Calu3 (cell line): ENCODE data around the gene MGAT5. TPM values are rescaled to one million over a fixed set of nuclear protein-coding genes. Genes with fewer than 3 reads are reported as not detected.
A peak's percentile ranks its signal among the peaks of the same experiment; 100 is the strongest.

Experiments
- BruUV-seq: library from RNA; stranded (reverse); fragments of 400-500 nt; replicated peaks from 2 replicates; lab custom pipeline; 2021; lab: Mats Ljungman, UMichigan
- CTCF ChIA-PET: fragments of 300-600 bp; sonication (Branson Sonifier 250); formaldehyde crosslinking; loops from one replicate; lab custom pipeline; 2022; ENCODE audit warnings: antibody characterized with exemption; lab: Charles Lee
- DNase-seq: peaks from one replicate; pipeline ENCODE4 v3.0.0; 2022
- H3K27ac Mint-ChIP-seq: one replicate; pipeline ENCODE4 v1.8.0; 2022; ENCODE audit warnings: mixed read lengths; ENCODE audit not compliant: unreplicated experiment
- H3K27me3 Mint-ChIP-seq: one replicate; pipeline ENCODE4 v1.8.0; 2022; ENCODE audit warnings: mixed read lengths; ENCODE audit not compliant: unreplicated experiment
- H3K36me3 Mint-ChIP-seq: one replicate; pipeline ENCODE4 v1.8.0; 2022; ENCODE audit warnings: mild to moderate bottlenecking, moderate library complexity, mixed read lengths; ENCODE audit not compliant: insufficient read depth, unreplicated experiment
- H3K4me1 Mint-ChIP-seq: one replicate; pipeline ENCODE4 v1.8.0; 2022; ENCODE audit warnings: mild to moderate bottlenecking, low read depth, mixed read lengths; ENCODE audit not compliant: unreplicated experiment
- H3K4me3 Mint-ChIP-seq: one replicate; pipeline ENCODE4 v1.8.0; 2022; ENCODE audit warnings: mild to moderate bottlenecking, low read depth, moderate library complexity, mixed read lengths; ENCODE audit not compliant: unreplicated experiment
- H3K9me3 Mint-ChIP-seq: one replicate; pipeline ENCODE4 v1.8.0; 2022; ENCODE audit warnings: low read depth, mixed read lengths; ENCODE audit not compliant: unreplicated experiment
- CTCF ChIP-seq: fragments of 200-600 bp; IDR thresholded peaks from one replicate; pipeline ENCODE4 v1.8.0; 2022; ENCODE audit warnings: antibody characterized with exemption; ENCODE audit not compliant: unreplicated experiment
- intact Hi-C: fragments of 100-400 bp; cut with micrococcal nuclease; formaldehyde crosslinking; loops from one replicate; pipeline ENCODE4 v1.10.0; 2022; ENCODE audit not compliant: unreplicated experiment
- total RNA-seq: library from RNA; stranded (reverse); gene quantifications from 2 replicates; pipeline ENCODE4 v1.2.3, GENCODE V29; 2022

Gene MGAT5
- total RNA-seq, 1 experiment from 2014 or later: 129 TPM

- BruUV-seq: no TSS peak
- Mint-ChIP-seq H3K36me3 (peaks cover 10% of the 10 kb centered on the region), H3K9me3 (no peaks in the 10 kb centered on the region), H3K4me1 (peaks cover 21% of the 10 kb centered on the region), H3K27me3 (no peaks in the 10 kb centered on the region), H3K4me3 (no peak overlapping the region), H3K27ac (no peak overlapping the region)
- CTCF ChIA-PET: interaction anchor here (1.4 to 1.9 kb wide), 2 partner anchors 10 to 527 kb away, joined by 4 to 9 read pairs; no protein-coding TSS in a partner anchor
- no peak for TF ChIP-seq CTCF
- DNase-seq: peak; percentile 9
- intact Hi-C loops: no loop called here
These were observed 207.6 kb downstream of the MGAT5 start for GRCh38 chr2:134461511-134461910.

- no peak overlapping the region for H3K27ac Mint-ChIP-seq
- H3K4me1 Mint-ChIP-seq: peaks cover 21% of the 10 kb centered on the region
- H3K27me3 Mint-ChIP-seq: no peaks in the 10 kb centered on the region
These were observed 208.4 kb downstream of the MGAT5 start for GRCh38 chr2:134462275-134462674.

GRCh38 chr2:134462791-134463698 is 209.2 kb downstream of the MGAT5 start:
- peaks cover 10% of the 10 kb centered on the region for H3K36me3 Mint-ChIP-seq
- BruUV-seq: no TSS peak
- no peaks in the 10 kb centered on the region for H3K9me3 Mint-ChIP-seq
- intact Hi-C loops: no loop called here
- DNase-seq: no peak
- no peak for TF ChIP-seq CTCF
- no peak overlapping the region for H3K4me3 Mint-ChIP-seq
- H3K27me3 Mint-ChIP-seq: no peaks in the 10 kb centered on the region
- CTCF ChIA-PET: no interaction called here
- peaks cover 21% of the 10 kb centered on the region for H3K4me1 Mint-ChIP-seq
- no peak overlapping the region for H3K27ac Mint-ChIP-seq

More at GRCh38 chr2:134462275-134462674, 208.4 kb downstream of the MGAT5 start:
- CTCF ChIA-PET: no interaction called here
- Mint-ChIP-seq H3K36me3 (peaks cover 10% of the 10 kb centered on the region), H3K9me3 (no peaks in the 10 kb centered on the region), H3K4me3 (no peak overlapping the region)
- no peak for DNase-seq
- TF ChIP-seq CTCF: no peak
- intact Hi-C loops: no loop called here
- BruUV-seq: no TSS peak

- BruUV-seq: no TSS peak
- no peak for DNase-seq
- no peak overlapping the region for H3K4me3 Mint-ChIP-seq
- no peak for TF ChIP-seq CTCF
- H3K4me1 Mint-ChIP-seq: peaks cover 21% of the 10 kb centered on the region
- CTCF ChIA-PET: no interaction called here
- no peaks in the 10 kb centered on the region for H3K27me3 Mint-ChIP-seq
- no peak overlapping the region for H3K27ac Mint-ChIP-seq
- intact Hi-C loops: no loop called here
- peaks cover 5% of the 10 kb centered on the region for H3K36me3 Mint-ChIP-seq
- H3K9me3 Mint-ChIP-seq: no peaks in the 10 kb centered on the region
These were observed 209.8 kb downstream of the MGAT5 start for GRCh38 chr2:134463699-134464022.
